ENCODE data around the gene CFAP45.

The CFAP45 gene

DNA sequence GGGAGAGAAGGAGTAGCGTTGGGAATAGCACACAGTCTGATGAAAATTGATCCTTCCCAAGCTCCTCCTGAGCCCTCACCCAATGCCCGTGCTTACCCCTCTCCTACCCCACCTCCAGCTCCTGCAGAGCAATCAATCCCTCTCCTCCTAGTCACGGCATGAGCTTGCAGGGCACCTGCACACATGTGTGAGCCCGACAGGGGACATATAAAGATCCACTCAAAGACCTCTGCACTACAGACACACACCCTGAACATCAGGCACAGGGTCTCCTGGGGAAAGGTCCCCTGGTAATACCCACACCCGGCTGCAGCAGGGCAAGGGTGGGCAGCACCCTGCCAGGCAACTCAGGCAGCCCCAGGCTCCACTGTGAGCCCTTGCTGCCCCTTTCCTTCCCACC is 37.9 kb downstream of the CFAP45 start:
- no peak for DNase-seq (ENCODE audit: insufficient read length, low spot score)
- no peak for FAIRE-seq

GRCh38 chr1:159861218-159861617 is 38.7 kb downstream of the CFAP45 start:
- TF ChIP-seq, protein P1, sequence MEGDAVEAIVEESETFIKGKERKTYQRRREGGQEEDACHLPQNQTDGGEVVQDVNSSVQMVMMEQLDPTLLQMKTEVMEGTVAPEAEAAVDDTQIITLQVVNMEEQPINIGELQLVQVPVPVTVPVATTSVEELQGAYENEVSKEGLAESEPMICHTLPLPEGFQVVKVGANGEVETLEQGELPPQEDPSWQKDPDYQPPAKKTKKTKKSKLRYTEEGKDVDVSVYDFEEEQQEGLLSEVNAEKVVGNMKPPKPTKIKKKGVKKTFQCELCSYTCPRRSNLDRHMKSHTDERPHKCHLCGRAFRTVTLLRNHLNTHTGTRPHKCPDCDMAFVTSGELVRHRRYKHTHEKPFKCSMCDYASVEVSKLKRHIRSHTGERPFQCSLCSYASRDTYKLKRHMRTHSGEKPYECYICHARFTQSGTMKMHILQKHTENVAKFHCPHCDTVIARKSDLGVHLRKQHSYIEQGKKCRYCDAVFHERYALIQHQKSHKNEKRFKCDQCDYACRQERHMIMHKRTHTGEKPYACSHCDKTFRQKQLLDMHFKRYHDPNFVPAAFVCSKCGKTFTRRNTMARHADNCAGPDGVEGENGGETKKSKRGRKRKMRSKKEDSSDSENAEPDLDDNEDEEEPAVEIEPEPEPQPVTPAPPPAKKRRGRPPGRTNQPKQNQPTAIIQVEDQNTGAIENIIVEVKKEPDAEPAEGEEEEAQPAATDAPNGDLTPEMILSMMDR (IDR thresholded peaks at IDR 0.05; ENCODE audit: insufficient read depth, missing control alignments) = no peak
- no peak for FAIRE-seq
- no peak for DNase-seq (ENCODE audit: insufficient read length, low spot score)

More for the DNA sequence above, 37.9 kb downstream of the CFAP45 start:
- TF ChIP-seq, protein P1 (IDR thresholded peaks at IDR 0.05; ENCODE audit: insufficient read depth, missing control alignments) = no peak

DNA sequence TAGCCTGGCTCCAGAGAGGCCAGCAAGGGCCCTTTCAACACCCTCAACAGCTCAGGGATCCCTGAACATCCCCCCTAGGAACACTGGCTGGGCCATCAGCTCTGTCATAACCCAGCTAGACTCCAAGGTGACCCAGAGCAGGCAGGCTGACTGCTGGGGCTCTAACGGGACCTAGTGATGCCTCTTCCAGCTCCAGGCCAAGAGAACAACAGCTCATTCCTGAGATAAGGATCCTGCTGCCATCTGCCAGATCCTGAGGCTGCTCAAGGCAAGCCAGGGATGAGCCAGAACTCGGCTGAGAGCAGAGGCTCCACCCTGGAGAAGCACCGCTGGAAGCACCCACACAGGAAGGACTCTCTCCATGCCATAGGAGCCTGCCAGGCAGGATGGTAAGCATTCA is 39.5 kb downstream of the CFAP45 start:
- FAIRE-seq (no peak), DNase-seq (ENCODE audit: insufficient read length, low spot score) (no peak)
- TF ChIP-seq, protein P1 (IDR thresholded peaks at IDR 0.05; ENCODE audit: insufficient read depth, missing control alignments) = no peak

DNA sequence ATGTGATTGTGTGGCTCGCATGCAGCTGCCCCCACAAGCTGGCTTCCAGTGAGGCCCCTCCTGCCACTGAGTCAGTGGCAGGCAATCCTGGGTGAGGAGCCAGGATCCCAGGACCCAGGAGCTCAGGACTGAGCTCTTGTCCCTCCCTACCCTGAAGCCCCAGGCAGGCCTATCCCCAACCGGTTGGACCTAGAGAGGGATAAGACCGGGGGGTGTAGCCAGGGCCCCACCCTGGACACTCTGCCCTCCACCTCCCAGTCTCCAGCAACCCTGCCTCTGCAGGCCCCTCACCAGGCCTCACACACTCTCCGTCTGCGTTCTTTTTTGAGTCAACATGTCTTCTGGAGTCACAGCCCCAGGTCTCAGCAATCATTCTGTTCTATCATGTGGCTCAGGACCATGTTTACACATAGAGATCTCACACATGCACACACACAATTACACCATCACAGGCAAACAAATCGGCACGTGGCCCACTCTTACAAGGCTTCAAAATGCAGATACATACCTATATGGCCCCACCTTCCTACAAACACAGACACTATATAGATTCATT is 40.1 kb downstream of the CFAP45 start:
- no peak for DNase-seq (ENCODE audit: insufficient read length, low spot score)
- TF ChIP-seq, protein P1 (IDR thresholded peaks at IDR 0.05; ENCODE audit: insufficient read depth, missing control alignments) = no peak
- no peak for FAIRE-seq

DNA sequence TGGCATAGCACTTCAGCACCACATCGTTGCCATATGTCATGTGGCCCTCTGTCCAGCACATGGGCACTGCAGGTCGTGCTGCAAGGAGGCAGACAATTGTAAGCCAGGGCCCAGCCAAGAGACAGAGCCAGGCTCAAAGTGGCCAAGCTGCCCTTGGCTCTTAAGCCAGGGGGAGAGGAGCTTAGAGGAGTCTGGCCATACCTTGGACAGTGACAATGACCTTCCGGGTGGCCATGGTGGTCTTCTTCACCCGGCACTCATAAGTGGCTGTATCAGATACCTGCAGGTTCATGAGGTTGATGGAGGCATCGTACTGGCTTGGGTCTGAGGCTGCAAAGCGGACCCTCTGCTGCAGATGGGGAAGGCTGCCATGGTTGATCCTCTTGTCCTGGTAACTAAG is 42.1 kb downstream of the CFAP45 start:
- FAIRE-seq (no peak), DNase-seq (ENCODE audit: insufficient read length, low spot score) (no peak)
- TF ChIP-seq, protein P1 (IDR thresholded peaks at IDR 0.05; ENCODE audit: insufficient read depth, missing control alignments) = no peak

GRCh38 chr1:159856576-159856975 is 43.4 kb downstream of the CFAP45 start:
- no peak for DNase-seq (ENCODE audit: insufficient read length, low spot score)
- FAIRE-seq = no peak

DNA sequence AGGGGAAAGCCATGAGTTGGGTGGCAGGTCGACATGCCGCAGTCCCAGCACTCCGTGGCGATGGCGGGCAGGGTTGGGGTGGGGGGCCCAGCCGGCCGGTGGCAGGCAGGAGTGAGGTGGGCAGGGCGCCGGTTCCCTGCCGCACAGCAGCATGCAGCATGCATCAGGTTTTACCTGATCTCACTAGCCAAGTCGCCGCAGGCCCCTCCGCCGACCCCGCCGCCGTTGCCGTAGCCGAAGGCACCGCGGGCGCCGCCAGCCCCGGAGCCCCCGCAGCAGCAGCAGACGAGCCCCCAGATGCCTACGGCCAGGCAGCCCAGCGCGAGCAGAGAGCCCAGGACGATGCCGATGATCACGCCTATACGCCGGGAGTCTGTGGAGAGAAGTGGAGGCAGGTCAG is 44.3 kb downstream of the CFAP45 start:
- FAIRE-seq (no peak), DNase-seq (ENCODE audit: insufficient read length, low spot score) (no peak)
- TF ChIP-seq, protein P1 (IDR thresholded peaks at IDR 0.05; ENCODE audit: insufficient read depth, missing control alignments) = no peak

More at GRCh38 chr1:159856576-159856975, 43.4 kb downstream of the CFAP45 start:
- TF ChIP-seq, protein P1 (IDR thresholded peaks at IDR 0.05; ENCODE audit: insufficient read depth, missing control alignments) = no peak
